Right hindlimb (tissue), 1 donor: ENCODE data around the gene NCBP2L.
A peak's percentile ranks its signal among the peaks of the same experiment; 100 is the strongest.

Source experiments
- DNase-seq: peaks from one replicate; pipeline ENCODE4 v3.0.0-alpha.2; 2018

NCBP2L gene

DNA sequence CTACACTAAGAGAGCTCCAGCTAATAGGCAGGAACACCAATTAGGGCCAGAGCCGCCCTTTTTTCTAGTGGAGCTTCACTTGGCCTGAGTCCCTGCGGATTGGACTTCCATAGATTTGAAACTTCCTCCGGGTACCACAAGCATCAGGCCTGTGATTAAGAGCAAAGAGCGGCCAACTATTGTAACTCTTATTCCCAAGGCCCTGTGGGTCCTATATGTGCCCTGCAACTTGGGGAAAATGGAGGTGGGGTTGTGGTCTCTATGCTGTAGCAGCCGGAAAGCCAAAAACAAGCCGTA lies at the start of gene NCBP2L:
TSS of gene NCBP2L (plus strand) at position 198 of the 297 bp plus-strand sequence. CDS start 16,488 bp downstream, outside the sequence.
- no peak for DNase-seq

DNA sequence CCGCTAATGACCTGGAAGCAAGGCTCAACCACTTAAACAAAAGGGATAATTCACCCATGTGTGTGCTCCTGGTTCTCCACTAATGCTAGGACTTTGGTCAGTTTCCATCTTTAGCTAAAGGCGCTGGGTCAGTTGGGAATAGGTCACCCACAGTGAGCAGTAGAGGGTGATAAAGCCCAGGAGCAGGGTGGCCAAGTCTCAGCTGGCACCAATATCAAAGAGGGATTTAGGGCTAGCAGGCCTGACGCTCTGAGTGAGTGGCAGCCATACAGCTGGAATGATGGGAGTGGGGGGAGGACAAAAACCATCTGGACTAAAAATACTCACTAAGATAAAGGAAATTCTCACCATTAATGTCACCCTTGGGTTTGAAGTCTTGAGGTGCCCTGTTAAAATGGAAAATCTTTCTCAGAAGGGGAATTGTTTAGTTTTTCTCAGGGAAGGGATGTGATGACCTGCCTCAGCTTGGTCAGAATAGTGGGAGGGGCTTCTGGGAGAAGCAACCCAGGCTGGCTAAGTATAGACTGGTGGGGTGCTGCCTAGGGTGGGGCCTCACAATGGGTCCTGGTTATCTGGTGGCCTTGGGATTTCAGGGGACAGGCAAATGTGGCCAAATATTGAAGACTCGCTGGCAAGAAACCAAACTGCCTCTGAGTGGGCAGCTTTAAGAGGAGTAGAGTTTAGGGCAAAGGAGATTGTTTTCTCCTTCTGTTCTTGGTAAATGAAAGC lies 49.0 kb upstream of the NCBP2L start:
- no peak for DNase-seq

DNA sequence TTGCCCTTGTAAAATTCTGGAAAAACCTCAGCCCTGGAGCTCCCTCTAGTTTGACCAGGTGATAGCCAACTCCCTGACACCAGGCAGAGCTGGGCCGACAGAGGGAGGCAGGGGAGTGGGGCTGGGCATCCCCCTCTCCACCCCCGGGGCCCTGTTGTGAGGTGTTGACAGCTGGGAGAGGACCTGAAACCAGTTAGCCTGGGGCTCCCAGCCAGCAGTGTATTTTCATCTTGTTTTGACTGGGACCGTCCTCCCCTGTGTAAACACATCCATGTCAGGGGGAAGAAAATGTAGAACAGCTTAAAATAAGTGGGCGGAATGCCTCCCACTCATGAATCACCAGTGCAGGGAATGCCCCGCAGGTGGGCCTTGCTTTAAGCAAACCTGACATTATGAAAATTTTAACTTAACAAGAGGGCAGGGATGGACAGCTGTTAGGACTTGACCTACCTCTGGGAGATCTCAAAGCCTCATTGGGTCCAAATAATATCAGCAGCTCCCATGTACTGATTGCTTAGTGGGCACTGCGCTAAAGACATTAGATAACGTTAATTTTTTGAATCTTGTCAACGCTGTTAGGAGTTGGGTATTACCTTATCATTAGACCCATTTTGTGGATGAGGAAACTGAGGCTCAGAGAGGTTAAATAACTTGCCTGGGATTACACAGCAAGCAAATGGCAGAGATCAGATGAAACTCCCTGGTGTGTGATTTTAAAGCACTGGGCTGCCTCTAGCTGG lies 47.8 kb upstream of the NCBP2L start:
- DNase-seq, result no peak

DNA sequence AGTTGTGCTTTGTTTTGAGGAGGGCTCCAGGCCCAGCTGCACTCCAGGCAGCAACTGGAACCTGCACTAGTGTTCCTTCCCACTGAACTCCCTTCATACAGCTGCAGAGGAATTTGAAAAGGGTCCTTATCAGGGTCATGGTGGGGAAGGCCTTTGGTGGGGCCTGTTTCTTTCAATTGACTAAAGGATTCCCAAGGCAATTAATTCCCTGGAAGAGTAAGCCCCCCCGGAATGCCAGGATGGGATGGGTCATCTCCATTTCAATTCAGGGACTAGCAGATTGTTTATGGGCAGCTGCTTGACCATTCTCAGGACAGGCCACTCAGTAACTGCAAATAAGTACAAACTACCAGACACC lies 47.3 kb upstream of the NCBP2L start:
- DNase-seq, result no peak

DNA sequence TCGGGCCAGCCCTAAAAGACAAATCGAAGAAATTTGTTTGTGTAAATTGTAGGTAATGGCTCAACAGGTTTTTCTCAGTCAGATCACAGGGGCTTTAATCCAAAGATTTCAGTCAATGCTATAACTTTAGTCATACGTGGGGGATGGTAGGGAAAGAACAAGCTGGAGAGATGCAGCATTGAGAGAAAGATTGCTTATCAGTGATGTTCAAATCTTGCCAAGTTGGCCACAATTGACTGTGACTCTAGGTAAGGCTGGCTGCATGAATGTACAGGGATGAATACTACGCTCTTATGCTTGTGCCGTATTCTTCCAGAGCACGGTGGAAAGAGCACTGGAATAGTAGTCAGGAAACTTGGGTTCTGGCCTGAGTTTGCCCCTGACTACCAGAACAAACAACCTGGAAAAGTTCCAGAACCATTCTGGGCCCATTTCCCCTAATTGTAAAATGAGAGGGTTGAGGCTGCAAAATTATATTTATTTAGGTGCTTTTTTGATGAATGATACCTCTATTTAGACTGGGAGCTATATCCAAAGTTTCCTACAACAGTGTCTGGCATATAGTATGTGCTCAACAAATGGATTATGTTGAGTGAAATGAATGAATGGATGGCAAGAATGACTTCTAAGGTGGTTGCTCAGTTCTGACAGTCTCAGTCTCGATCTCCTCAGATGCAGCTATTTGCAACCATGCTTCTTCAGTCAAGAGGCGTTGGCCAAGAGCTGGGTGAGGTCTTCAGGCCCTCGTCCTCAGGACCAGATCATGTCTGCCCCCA lies 46.4 kb upstream of the NCBP2L start:
- no peak for DNase-seq

DNA sequence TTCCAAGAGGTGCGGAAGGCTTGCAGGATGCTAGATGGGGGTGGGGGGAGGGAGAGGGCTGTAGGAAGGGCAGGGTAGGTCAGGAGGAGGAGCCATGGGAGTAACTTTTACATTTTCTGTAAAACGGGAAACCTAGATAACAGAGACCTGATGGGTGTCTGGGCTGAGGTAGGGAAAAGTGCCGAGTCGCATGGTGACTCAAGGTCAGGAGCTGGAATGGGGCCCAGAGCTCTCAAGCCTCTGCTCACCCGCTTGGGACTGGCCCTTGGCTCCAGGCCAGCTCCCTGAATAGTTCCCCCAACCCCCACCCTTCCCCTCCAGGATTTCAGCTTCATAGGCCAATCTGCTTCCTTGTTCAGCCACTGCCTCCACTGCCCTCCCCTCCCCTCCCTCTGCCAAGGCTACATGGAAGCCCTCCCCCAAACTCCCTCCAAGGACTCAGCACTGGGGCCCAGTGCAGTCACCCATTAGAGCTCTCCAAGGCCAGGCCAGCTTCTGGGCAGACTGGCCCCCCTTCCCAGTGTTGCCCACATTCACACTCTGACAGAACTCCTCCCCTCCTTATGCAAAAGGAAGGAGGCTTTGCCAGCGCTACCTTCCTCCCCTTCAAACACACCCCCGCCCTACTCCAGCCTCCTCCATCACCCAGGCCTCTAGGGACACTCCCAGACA lies 45.6 kb upstream of the NCBP2L start:
- no peak for DNase-seq

DNA sequence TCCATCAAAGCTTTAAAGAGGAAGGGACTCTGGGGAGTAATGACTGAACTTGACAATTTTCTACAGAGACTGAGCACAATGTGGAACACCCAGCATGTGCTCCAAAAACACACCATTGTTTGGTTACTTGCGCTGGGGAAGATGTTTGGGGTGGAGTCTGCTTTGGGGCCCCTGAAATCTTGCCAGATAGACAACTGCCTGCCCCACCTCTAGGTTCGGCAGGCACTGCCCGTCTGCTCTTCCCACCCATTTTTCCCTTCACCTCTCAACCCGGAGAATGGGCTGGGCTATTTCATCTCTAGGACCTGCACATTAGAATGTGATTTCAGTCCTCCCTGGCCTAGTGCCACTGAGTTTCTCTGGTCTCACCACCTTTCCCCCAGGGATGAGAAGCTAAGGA lies 43.8 kb upstream of the NCBP2L start:
- DNase-seq, result no peak

DNA sequence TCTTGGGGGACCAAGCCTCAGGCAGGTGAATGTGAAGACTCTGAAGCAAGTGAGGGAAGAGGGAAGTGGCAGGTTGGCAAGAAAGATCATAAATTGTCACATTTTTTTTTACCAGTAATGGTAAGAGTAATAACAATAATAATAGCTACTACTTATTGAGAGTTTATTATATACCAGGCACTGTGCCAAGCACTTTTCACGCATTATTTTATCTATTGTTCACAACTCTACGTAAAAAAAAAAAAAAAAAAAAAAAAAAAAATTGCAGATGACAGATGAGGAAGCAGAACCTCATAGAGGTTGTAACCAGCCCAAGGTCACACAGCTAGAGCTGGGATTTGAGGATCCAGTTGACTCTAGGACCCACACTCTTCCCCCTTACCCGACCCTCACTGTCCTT lies 42.9 kb upstream of the NCBP2L start:
- no peak for DNase-seq

DNA sequence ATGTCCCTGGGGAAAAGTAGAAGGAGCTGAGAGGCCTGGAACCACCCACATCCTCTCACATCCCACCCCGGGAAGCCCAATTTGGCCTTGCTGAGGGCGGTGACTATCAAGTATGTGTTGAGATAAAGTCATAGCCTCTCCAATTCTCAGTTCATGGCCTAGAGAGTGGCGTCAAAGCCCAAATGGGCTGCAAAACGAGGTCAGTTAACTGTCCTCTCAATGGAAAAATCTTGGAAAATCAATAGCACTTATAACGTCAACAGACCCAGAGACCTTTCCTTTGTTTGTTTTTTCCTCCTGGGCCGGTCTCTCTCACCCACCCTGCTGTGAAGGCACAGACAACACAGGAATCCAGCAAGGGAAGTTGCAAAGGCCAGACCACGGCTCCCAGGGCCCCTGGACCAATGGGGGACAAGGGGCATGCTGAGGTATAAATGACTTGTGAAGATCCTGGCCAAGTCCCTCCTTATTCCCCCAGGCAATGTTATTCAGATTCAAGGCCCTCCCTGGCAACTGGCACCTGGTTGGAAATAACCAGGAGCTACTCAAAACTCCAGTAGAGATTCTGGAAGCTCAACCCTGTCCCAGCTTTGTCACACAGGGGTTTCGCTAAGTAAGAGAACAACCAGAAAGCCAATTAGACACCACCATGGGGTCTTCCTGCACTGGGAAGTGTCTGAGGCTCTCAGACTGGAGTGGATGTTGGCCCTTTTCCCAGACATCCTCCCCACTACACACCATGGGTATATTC lies 40.6 kb upstream of the NCBP2L start:
- no peak for DNase-seq

DNA sequence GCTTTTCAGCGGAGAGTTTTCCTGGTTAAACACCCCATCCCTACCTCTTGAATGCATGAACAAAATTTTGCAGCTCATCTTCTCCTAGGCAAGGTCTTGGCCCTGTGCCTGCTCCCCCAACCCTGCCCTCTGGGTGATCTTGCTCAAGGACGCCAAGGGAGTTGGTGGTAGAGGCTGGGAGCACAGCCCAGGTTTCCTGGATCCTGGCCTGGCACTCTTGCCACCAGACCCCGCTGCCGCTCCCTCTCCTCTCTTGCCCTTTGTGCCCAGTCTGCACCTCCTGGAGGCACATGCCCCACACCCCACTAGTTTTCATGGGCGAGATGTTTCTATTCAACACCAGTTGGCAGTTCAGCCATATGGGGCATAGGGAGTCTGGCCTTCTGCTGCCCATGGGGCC lies 39.3 kb upstream of the NCBP2L start:
- DNase-seq, result no peak

DNA sequence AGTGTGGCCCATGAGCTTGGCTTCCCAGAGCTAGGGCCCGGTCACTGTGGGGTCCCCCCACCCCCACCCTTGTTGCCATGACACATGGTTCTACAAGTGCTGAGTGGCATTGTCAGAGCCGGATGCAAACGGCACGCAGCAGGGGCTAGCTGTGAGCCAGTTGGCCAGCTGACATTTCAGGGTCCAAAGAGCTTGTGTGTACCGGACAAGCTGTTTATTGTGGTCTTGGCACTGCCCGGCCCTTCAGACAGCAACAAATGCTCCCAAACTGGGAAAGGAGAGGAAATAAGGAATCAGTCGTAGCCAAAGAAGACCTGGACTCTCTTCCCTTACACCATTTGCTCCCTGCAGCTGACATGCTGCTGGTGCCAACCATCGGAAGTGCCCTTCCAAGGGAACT lies 38.8 kb upstream of the NCBP2L start:
- no peak for DNase-seq

DNA sequence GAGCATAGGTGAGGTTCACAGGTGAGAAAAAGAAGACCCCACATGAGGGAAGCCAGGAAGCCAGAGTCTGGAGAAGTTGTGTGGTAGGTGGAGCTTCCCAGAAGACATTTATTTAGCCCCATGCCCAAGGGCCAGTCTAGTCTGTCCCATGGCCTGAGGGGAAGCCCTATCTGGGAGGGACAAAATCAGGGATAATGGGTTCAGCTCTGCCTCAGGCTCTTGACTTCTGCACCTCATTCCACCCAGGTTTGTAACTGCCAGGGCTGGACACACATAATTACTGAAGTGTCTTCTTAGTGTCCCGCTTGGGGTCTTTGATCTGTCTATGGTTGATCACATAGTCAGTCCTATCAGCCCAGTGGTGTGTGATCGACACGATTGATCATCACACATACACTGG lies 38.0 kb upstream of the NCBP2L start:
- DNase-seq, result no peak

DNA sequence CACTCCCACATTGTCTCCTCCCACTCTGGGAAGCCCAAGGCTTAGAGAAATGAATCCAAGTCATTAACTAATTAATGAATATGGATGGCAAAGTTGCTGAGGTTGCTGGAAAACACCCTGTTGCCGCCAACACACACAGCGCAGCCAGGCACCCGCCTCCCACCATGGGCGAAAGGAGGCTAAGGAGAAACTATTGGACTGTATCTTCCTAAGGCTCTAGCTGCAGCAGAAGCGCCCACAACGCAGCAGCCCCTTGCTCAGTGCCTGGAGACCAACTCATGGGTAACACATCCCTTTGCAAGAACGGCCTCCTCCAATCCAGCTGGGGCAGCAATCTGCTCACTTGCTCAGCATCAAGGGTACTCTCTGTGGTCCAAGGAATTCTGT lies 36.1 kb upstream of the NCBP2L start:
- no peak for DNase-seq

DNA sequence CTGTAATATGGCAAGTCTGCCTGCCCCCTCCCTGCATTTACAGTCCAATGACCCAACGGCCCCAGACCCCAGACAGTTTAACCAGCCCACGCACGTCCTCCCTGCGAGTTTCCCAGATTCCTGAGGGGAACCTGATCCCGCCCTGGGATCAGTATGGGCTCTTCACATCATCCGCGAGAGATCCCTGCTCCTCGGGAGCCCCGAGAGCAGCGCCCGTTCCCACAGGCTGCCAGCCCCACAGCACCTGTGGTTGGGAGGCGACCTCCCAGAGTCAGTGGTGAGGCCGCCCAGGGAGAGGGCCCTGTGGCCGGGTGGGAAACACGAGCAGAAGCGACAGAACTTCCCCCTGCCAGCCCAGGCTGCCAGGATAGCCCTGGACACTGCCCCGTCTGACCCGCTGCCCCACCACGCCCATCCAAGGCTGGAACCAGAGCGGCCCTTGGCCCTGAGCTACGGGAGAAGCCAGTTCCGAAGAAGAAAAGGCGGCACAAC lies 34.8 kb upstream of the NCBP2L start:
- DNase-seq, result no peak

DNA sequence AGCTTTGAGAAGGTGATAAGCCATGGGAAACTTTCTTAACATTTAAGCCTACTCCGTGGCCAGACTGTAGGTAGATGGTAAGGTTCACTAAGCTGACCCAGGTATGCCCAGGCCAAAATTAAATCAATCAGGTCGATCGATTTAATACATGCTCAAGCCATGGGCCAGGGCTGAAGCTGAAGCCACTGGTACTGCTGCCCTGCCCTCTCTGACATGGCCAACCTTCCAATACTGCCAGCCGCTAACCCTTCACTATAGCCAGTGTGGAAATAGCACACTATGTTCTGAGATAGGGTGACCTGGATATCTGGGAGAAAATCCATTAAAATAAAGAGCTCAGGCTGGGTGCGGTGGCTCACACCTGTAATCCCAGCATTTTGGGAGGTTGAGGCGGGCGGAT lies 33.5 kb upstream of the NCBP2L start:
- no peak for DNase-seq

DNA sequence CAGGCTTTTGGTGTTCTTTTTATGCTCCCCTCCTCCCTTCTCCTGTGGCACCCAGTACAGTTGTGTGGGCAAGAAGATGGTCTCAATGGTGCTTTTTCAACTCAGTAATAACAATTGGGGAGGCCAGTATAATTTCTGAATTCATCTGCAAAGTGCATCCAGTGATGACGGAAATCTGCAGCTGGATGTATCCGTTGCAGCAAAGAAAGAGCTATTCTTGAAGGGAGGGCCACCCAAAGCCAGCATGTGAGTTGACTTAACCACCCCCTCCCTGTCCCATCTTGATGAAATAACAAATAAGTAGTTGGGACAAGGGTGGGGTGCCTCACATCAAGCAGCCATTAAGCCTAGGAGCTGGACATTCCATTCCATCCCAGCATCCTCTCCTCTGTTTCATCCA lies 32.7 kb upstream of the NCBP2L start:
- no peak for DNase-seq

DNA sequence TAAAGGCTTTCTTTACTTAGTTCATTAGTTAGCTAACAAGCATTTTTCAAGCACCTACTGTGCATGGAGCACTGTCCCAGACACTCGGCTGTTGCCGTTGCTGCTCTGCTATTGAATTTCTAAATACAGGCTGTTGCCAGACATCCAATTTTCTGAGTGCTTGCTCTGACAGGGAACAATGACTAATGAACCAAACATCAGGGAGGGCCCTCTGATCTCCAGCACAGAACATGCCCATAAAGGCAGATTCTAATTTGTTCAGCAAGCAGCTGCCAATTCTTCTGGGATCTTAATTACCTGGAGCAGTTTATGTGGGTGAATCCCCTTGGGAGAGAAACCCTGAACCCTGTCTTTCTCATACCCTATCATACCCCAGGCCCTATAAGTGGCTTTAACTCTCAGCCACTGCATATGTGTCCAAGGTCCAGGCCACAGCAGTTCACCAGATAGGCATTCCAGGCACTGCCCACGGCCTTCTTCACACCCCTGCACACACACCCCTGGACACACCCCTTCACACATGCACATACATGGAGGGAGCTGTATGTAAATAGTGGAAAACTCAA lies 29.9 kb upstream of the NCBP2L start:
- DNase-seq, result no peak

DNA sequence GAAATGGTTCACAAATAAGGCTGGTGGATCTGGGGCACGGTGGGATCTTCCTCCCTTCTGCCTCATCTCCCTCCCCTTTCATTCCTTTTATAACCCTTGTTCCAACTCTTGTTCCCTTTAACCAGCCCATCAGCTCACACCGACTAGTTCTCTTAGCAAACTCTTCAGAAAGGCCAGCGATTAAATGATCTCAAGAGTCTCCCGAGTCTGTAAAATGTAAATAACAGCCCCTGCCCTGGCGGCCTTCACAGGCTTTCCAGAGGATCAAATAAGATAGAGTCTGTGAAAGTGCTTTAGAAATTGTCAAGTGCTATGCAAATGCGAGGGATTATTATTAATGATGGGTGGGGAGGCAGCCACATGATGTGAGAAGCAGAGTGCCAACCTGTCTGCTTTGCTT lies 29.0 kb upstream of the NCBP2L start:
- no peak for DNase-seq

DNA sequence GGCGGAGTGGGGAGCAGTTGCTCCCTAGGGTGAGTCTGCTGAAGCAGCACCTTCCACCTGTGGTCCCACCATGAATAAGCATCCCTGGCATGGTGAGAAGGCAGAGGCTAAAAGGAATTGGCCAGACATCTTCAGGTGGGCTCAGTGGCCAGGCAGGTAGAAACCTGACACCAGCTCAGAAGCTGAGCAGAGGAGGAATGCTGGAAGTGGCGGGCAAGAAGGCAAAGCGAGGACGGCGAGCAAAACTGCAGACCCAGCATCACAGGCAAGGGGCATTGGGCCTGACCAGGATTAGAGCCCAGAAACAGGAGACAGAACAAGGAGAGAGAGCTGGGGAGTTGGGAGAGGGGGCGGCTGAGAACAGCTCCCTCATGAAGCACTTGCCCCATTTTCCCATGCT lies 27.3 kb upstream of the NCBP2L start:
- no peak for DNase-seq

DNA sequence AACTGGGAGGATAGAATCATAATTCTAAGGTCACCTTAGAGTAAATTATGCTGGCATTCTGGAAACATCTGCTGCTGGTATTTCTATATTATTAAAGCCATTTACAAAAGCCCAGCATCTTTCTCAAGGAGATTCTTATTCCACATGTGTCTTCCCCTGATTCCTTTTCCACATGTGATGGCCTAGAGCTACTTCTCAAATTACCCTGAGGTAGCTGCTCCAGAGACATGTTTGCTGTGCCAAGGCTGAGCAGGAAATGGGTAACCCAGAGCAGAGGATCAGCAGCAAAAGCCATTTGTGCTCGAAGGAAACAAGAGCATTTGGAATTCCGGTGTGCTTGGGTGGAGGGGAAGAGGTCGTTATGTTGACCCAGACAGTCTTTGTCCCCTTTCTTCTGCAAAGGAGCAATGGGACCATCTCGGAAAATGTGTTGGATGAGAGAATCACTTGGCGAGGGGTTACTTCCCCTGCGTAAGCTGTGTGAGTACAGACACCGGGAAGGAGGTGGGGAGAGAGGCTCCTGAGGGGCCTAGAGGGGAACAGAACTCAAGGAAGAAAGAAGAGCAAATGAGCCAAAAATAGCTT lies 26.6 kb upstream of the NCBP2L start:
- DNase-seq, result peak; percentile 84

DNA sequence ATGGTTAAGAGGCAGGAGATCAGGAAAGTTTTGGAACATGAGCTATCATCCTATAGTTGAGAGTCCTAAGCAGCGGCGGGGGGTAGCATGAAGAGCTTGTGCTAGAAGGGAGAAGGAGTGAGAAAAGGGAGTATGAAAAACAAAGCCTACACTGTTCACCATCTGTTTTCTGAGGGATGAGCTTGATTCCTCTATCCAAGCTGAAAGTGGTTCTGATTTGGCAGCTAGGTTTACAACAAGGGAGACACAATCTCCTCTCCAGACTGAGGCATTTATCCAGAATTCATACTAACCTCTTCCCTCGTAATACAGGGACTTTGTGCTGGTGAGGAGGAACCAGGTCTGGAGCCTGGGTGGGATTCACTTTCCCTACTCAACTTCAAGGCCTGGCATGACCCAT lies 25.5 kb upstream of the NCBP2L start:
- DNase-seq, result no peak

DNA sequence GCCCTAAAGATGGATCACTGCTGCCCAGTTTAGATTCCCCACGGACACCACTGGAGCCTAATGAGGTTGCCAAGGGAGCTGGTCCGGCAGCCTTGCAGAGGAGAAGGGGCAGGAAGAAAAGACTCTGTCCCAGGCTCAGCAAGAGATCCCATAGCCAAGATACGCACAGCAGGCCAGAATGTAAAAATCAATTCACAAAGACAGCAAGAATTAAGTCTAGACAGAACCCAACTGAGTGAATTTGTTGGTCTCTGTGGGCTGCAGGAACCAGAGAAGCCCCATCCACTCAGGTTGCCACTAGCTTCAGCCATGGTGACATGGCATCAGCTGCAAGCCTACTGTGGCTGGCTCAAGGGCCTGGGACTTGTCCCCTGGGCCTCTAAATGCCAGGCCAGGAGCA lies 24.8 kb upstream of the NCBP2L start:
- DNase-seq, result no peak
